HL-60 (cell line): ENCODE measurements around the gene SUSD4.

Experiments
- DNase-seq, 2 experiments: peaks; one replicate each; pipeline ENCODE4 v3.0.0-alpha.2; 2010 to 2020; ENCODE audit warnings: low read depth in 1 of 2, low spot score in 1 of 2
- H3K27ac ChIP-seq: fragments of 250-450 bp; sonication (Bioruptor Pico); replicated peaks from 2 replicates; pipeline ENCODE4 v1.5.1; 2020; ENCODE audit warnings: mild to moderate bottlenecking, moderate library complexity
- H3K27me3 ChIP-seq: fragments of 250-450 bp; sonication (Bioruptor Pico); 2 replicates; pipeline ENCODE4 v1.5.1; 2021; ENCODE audit warnings: mild to moderate bottlenecking, moderate library complexity; ENCODE audit not compliant: insufficient read depth, poor library complexity, severe bottlenecking
- H3K4me3 ChIP-seq: replicated peaks from 2 replicates; pipeline ENCODE4 v1.5.1; 2011; ENCODE audit warnings: mild to moderate bottlenecking, control low read depth, low read length; ENCODE audit not compliant: insufficient read depth
- CTCF ChIP-seq: IDR thresholded peaks from one replicate; pipeline ENCODE4 v1.5.1; 2011; ENCODE audit warnings: low read length, control low read depth, inconsistent platforms; ENCODE audit not compliant: insufficient read depth
- GABPA ChIP-seq: IDR thresholded peaks from 2 replicates; pipeline ENCODE4 v1.6.1; 2012; ENCODE audit warnings: low read depth
- POLR2AphosphoS5 ChIP-seq: IDR thresholded peaks from 2 replicates; pipeline ENCODE4 v1.6.1; 2012; ENCODE audit warnings: low read depth
- REST ChIP-seq: IDR thresholded peaks from 2 replicates; pipeline ENCODE4 v1.6.1; 2012; ENCODE audit warnings: low read depth; ENCODE audit not compliant: insufficient replicate concordance
- SPI1 ChIP-seq: IDR thresholded peaks from 2 replicates; pipeline ENCODE4 v1.6.1; 2012; ENCODE audit warnings: low read depth, mild to moderate bottlenecking, borderline replicate concordance

Gene SUSD4

GRCh38 chr1:223315665-223316064 is 48.3 kb downstream of the SUSD4 start:
- H3K27ac ChIP-seq, result no peak overlapping the region
- no peak for DNase-seq
- TF ChIP-seq CTCF (no peak), SPI1 (no peak), GABPA (no peak), POLR2AphosphoS5 (no peak), REST (no peak)

GRCh38 chr1:223313415-223313754 is 50.6 kb downstream of the SUSD4 start:
- TF ChIP-seq POLR2AphosphoS5 (no peak), REST (no peak), GABPA (no peak), CTCF (no peak), SPI1 (no peak)
- Histone ChIP-seq H3K27ac (no peak overlapping the region), H3K27me3 (no peaks in the 10 kb centered on the region), H3K4me3 (no peak overlapping the region)
- no peak for DNase-seq

More at GRCh38 chr1:223315665-223316064, 48.3 kb downstream of the SUSD4 start:
- Histone ChIP-seq H3K27me3 (no peaks in the 10 kb centered on the region), H3K4me3 (no peak overlapping the region)

GRCh38 chr1:223312705-223313414 is 51.1 kb downstream of the SUSD4 start:
- DNase-seq, result no peak
- Histone ChIP-seq H3K4me3 (no peak overlapping the region), H3K27me3 (no peaks in the 10 kb centered on the region), H3K27ac (no peak overlapping the region)
- TF ChIP-seq POLR2AphosphoS5 (no peak), GABPA (no peak), CTCF (no peak), SPI1 (no peak), REST (no peak)
